GM19324 (cell line): Measurements from ENCODE around the gene COL6A3.
"Not testable (repeated sequence)": the region's sequence is repeated elsewhere in the genome, so short reads cannot be mapped to it uniquely, and the experiment has no call there.

Experiments
- ATAC-seq: cut with Tn5 transposase; IDR thresholded peaks from one replicate; pipeline ENCODE4 v1.9.1; 2021; ENCODE audit warnings: mild to moderate bottlenecking, moderate library complexity; ENCODE audit not compliant: unreplicated experiment, low FRiP score

COL6A3 gene

GRCh38 chr2:237390235-237390634, 23.7 kb downstream of the COL6A3 start:
- no peak for ATAC-seq

GRCh38 chr2:237389831-237390230, 24.1 kb downstream of the COL6A3 start:
- ATAC-seq = no peak

- no peak for ATAC-seq
These were observed 25.9 kb downstream of the COL6A3 start for GRCh38 chr2:237388036-237388435.

DNA sequence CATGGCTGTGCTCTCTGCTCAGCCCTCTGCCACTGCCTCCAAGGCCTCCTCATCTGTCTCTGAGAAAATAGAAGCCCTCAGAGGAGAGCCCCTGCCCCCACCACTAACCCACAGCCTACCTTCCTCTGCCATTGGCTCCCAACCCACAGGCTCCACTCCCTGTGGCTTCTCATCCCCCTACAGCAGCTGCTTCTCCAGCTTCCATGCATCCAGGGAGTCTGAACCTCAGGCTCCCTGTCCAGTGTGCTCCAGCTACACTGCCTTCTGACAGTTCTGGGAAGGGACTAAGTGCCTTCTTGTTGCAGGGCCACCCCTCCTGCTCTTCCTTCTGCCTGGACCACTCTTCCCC, 29.3 kb downstream of the COL6A3 start:
- ATAC-seq = no peak

GRCh38 chr2:237383991-237384671, 29.8 kb downstream of the COL6A3 start:
- no peak for ATAC-seq

GRCh38 chr2:237380768-237381167, 33.2 kb downstream of the COL6A3 start:
- no peak for ATAC-seq

- no peak for ATAC-seq
These were observed 34.3 kb downstream of the COL6A3 start for GRCh38 chr2:237379636-237380035.

DNA sequence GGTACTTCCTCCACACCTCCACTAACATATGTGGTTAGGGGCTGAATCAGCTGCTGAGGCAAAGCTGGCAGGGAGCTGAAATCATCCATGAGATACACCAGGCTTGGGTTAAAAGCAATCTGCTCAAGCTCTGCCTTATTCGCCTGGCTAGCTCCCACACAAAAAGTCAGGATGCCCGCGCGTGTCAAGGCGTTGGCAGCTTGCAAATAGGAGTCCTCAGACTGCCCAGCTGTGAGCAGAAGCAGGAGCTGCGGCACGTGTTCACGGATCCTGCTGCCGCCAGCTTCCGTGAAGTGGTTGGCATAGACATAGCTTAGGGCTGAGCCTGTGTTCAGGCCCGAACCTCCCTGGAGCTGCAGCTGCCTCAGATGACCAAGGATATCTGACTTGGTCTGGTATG, 35.3 kb downstream of the COL6A3 start:
- ATAC-seq = no peak

DNA sequence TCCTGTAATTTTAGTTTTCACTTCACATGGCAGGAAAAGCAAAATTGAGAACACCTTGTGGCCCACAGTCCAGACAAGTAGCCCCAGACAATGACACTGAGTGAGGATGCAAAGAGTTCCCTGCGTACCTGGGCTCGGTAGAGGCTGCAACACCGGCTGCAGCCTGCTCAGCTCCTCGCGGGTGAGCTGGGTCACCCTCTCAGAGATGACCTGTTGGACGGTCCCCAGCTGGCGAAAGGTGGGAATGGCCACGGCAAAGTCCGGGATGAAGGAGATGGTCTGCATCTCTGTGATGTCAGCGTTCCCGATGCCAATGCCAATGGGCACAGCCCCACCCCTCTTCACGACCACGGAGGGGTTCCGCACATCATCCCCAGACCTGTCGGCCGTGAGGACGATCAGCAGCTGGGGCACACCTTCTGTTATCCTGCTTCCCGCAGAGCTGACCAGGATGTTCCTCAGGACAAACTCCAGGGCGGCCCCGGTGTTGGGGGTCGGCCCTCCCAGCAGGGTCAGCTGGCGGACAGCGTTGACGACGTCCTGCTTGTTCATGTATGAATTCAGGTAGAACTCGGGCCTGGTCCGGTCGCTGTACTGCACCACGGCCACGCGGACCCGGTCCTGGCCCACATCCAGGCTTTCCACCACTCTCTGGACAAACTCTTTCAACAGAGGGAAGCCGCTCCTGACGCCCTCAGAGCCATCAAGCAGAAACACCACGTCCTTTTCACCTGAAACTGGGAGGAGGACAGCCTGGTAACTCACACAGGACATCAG, 39.5 kb downstream of the COL6A3 start:
- ATAC-seq = no peak

DNA sequence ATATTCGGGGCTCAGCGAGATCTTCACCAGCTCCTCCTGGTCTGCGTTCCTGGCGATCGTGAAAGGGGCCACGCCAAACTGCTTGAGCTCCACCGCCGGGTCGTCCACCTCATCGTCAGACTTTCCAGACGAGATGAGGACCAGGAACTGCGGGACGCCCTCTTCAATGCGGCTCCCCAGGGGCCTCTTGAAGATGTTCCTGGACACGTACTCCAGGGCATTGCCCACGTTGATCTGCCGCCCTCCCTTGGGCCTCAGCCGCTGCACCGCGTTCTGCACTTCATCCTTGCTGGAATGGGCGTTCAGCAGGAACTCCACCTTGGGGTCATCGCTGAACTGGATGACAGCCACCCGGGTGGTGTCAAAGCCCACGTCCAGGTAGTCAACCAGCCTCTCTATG, 42.1 kb downstream of the COL6A3 start:
- no peak for ATAC-seq

GRCh38 chr2:237365671-237366070, 48.3 kb downstream of the COL6A3 start:
- no peak for ATAC-seq

- ATAC-seq = no peak
These were observed 49.3 kb downstream of the COL6A3 start for GRCh38 chr2:237364655-237365054.

DNA sequence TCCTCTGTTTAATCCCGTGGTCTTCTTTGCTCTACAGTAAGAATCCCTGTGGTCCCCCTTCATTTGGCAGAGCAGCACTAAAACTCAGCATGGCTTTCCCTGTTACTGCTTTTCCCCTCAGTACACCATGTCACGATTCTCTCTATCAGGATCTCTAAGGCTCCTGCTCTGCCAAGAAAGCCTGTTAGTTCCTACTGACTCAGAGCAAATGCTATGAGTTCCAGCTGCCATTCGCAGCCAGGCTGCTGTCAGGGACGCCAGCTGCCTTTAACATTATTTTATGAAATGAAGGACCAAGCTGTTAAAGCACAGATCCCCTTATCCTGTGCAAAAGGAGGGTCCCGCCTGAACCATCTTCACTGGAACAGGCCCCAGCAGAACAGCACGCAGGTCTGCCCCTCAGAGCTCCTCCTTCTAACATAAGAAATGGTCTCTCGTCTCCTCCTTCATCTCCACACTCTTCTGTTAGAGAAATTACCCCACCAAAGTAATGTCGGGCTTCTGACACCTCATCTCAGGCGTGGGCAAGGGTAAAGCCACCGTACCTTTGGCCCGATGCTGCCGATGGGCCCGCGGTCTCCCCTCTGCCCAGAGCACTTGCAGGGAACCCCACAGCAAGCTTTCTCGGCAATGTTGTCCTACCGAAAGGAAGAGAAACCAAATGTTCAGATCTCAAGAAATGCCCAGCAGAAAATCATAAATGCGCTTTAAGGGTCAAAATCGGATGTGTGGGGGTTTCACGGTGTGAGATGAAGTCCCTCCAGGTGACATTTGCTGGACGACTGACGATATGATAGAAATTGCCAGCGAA, 52.6 kb downstream of the COL6A3 start:
- no peak for ATAC-seq

DNA sequence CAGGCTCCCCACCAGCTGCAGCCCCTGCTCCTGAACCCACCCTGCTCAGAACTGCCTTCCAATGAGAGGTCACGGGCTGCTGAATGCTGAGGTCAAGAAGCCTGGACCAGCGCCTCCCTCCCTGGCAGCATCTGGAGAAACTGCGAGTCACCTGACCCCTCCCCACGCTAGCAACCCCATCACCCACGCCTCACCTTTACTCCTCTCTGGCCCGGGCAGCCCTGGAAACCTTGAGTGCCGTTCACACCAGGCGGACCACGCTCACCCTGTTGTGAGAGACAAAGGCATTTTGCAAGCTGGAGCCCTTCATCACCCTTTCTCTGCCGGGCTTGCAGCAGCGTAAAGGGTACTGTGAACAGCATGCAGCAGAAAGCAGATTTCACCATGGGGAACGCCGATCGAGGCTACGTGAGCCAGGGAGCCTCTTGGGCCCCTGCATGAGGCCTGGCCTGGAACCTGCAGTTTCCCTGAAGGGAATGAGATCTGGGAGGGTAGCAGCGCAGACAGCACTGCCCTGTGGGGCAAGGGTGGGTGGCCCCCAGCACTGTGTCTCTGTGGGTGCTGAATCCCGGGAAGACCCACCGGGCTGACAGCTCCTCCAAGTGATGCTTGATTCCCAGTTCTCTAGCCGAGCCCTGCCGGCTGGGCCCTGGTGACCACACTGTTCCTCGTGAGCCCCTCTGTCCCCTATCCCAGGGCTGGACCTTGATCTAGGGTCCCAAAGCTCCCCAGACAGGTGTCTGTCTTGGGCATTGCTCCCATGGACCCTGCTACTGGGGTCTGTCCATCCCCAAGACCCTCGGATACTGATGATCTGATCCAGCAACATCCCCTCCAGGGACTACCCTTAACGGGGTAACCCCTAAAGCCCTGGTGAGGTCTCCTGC, 53.8 kb downstream of the COL6A3 start:
- ATAC-seq = no peak

- ATAC-seq = no peak
These were observed 54.5 kb downstream of the COL6A3 start for GRCh38 chr2:237359518-237359840.

DNA sequence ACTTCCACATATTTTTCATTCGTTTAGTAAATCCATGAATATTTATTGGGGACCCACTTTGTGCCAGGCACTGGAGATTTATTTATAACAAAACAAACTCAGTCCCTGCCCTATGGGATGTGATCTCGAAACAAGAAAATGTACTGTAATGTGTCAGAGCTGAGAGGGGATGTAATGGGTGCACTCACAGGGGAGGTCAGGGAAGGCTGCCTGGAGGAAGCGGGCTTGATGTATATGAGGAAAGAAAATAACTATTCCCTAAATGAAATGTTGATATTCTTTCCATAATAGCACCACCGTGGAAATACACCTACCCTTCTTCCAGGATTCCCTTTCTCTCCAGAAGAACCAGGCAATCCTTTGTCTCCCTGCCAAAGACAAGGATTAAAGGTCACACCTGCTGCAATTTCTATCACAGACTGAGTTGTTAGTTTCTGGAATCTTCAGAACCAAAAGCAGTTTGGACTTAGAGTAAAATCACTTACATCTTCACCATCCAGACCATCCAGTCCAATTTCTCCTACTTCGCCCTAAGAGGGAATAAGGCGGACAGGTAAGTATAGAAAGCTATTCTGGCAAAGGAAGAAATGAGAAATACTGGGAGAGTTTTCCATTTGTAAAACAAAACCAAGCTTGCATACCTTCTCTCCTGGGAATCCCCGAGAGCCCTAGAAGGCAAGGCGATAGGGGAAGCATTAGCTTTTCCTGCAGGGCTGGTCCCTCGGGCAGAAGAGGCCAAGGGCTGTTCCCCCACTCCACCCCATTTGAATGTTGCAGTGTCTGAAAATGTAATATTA, 55.0 kb downstream of the COL6A3 start:
- ATAC-seq = no peak

- no peak for ATAC-seq
These were observed 58.3 kb downstream of the COL6A3 start for GRCh38 chr2:237355701-237356100.

- ATAC-seq = no peak
These were observed 59.1 kb downstream of the COL6A3 start for GRCh38 chr2:237354892-237355291.

- not testable (repeated sequence) for ATAC-seq
These were observed 59.8 kb downstream of the COL6A3 start for GRCh38 chr2:237354172-237354571.

DNA sequence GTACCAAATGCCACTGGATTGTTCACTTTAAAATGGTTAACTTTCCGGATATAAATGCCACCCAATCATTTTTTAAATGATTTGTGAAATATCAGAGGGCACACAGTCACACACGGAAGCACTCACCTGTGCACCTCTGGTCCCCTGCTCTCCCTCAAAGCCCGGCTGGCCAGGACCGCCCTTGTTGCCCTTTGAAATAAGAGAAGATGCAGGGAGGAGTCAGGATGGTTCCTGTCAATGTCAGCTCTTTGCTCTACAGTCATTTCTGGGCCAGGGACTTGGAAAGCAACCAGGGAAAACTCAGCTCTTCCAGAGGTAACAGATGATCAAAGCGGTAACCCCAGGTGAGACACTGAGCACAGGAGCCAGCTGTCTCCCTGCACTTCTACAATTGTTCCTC, 60.7 kb downstream of the COL6A3 start:
- ATAC-seq = no peak
